Tibial nerve (tissue), 4 donors: ENCODE measurements around the gene KLHDC8B. TPM values are rescaled to one million over a fixed set of nuclear protein-coding genes. Genes with fewer than 3 reads are reported as not detected.

Experiments
- DNase-seq, 2 donors: peaks; one replicate each; pipeline ENCODE4 v3.0.0-alpha.2; 2019; ENCODE audit warnings: low spot score in 2 of 2
- H3K27ac ChIP-seq, 4 donors: fragments of 200-600 bp; sonication (generic) in 3 of 4; one replicate each; pipeline ENCODE4 v1.5.1; 2017 to 2019; ENCODE audit warnings: mild to moderate bottlenecking in 1 of 4
- H3K27me3 ChIP-seq, 2 donors: fragments of 200-600 bp; sonication (generic) in 1 of 2; one replicate each; pipeline versions ENCODE4 v1.5.1 to v1.6.0; 2017 to 2019
- H3K36me3 ChIP-seq, 3 donors: fragments of 200-600 bp; sonication (generic); one replicate each; pipeline ENCODE4 v1.5.1; 2018 to 2019
- H3K4me1 ChIP-seq, 4 donors: fragments of 200-600 bp; sonication (generic) in 3 of 4; one replicate each; pipeline ENCODE4 v1.5.1; 2017 to 2019
- H3K4me3 ChIP-seq, 4 donors: fragments of 200-600 bp; sonication (generic) in 3 of 4; one replicate each; pipeline ENCODE4 v1.5.1; 2017 to 2019; ENCODE audit warnings: mild to moderate bottlenecking in 1 of 4, moderate library complexity in 1 of 4
- H3K9me3 ChIP-seq, 4 donors: fragments of 200-600 bp; sonication (generic) in 3 of 4; one replicate each; pipeline ENCODE4 v1.5.1; 2017 to 2019
- EP300 ChIP-seq, 2 donors: sonication (generic); formaldehyde crosslinking; IDR thresholded peaks; one replicate each; pipeline ENCODE4 v1.6.1; 2017; ENCODE audit warnings: antibody characterized with exemption in 2 of 2, mild to moderate bottlenecking in 1 of 2
- POLR2A ChIP-seq, 2 donors: fragments of 450-650 bp; IDR thresholded peaks; one replicate each; pipeline ENCODE4 v1.6.1; 2017; ENCODE audit warnings: antibody characterized with exemption in 2 of 2, mild to moderate bottlenecking in 2 of 2, moderate library complexity in 2 of 2
- WGBS, 2 donors: methylation state at CpG; one replicate each; pipeline ENCODE4 v1.1.5; 2018; 5-methylcytosine and 5-hydroxymethylcytosine counted together
- total RNA-seq, 4 donors: library from RNA; depleted of rRNA; stranded (reverse); fragments of >200 nt; gene quantifications; one replicate each; pipeline ENCODE4 v1.1.0, GENCODE V29; 2016
- TF ChIP-seq, protein P1 (sequence below), 5 experiments: fragments of 200-600 bp in 3 of 5; fragments of 450-650 bp in 2 of 5; sonication (generic) in 3 of 5; IDR thresholded peaks; one replicate each; pipeline ENCODE4 v1.5.1; 2016 to 2019; ENCODE audit warnings: antibody characterized with exemption in 5 of 5, mild to moderate bottlenecking in 3 of 5, moderate library complexity in 2 of 5

The KLHDC8B gene
- total RNA-seq, 4 donors from 2014 or later = 20.8 to 33.1 (median 29.7) TPM

DNA sequence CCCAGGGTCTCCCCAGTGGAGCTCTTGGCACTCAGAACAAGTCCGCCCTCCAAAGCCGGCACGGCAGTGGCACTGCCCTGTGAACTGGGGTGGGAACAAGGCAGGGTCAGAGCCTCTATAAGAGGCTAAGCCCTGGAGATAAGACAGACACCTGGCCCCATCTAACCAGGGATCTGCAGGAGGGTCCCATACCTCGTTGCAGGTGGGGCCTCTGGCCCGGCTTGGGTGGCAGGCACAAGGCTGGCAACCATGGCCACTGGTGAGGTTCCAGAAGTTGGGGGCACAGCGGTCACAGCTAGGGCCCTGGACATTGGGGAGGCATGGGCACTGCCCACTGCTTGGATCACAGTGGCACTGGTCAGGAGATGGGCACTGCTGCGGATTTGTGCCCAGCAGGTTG lies 47.2 kb upstream of the KLHDC8B start:
- 84 to 86% methylated on average over 6 of the region's 7 CpGs for WGBS, 2 donors
- H3K27me3 ChIP-seq = no peaks in the 10 kb centered on the region
- H3K27ac ChIP-seq = no peak overlapping the region
- no peak for DNase-seq
- H3K9me3 ChIP-seq = no peaks in the 10 kb centered on the region
- H3K36me3 ChIP-seq = peaks cover 3 to 84% (median 8%) of the 10 kb centered on the region in 3 donors
- no peak overlapping the region for H3K4me3 ChIP-seq
- H3K4me1 ChIP-seq = peaks cover 2 to 13% (median 9%) of the 10 kb centered on the region in 4 donors
- TF ChIP-seq EP300 (IDR thresholded peaks at IDR 0.05) (no peak), POLR2A (IDR thresholded peaks at IDR 0.05) (no peak)
- TF ChIP-seq, protein P1, sequence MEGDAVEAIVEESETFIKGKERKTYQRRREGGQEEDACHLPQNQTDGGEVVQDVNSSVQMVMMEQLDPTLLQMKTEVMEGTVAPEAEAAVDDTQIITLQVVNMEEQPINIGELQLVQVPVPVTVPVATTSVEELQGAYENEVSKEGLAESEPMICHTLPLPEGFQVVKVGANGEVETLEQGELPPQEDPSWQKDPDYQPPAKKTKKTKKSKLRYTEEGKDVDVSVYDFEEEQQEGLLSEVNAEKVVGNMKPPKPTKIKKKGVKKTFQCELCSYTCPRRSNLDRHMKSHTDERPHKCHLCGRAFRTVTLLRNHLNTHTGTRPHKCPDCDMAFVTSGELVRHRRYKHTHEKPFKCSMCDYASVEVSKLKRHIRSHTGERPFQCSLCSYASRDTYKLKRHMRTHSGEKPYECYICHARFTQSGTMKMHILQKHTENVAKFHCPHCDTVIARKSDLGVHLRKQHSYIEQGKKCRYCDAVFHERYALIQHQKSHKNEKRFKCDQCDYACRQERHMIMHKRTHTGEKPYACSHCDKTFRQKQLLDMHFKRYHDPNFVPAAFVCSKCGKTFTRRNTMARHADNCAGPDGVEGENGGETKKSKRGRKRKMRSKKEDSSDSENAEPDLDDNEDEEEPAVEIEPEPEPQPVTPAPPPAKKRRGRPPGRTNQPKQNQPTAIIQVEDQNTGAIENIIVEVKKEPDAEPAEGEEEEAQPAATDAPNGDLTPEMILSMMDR (IDR thresholded peaks at IDR 0.05) = no peak

DNA sequence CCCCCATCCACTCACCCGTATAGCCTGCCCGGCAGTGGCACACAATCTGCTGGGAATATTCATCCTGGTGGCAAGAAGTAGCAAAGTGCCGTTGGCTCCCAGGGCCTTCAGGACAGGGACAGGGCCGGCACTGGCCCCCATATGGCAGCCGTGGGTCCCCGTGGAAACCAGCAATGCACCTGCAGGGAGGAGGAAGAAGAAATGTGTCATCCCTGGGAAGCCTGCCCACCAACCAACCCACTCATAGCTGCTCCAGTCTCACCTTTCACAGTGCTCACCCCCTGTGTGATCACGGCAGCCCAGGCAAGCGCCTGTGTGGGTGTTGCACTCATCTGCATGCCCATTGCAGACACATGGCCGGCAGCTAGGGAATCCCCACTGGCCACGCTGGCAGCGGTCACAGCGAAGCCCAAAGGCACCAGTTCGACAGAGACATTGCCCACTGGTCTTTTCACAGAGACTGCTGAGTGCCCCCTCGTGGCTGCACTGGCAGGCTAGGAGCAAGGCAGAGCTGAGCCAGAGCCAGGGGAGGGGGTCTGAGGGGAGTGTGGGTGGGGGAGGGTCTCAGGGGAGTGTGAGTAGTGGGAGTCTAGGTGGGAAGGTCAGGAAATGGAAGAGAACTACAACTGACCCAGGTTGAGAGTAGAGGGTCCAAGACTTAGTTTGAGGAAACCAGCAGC lies 46.3 kb upstream of the KLHDC8B start:
- H3K4me3 ChIP-seq = no peak overlapping the region
- no peak for DNase-seq
- TF ChIP-seq EP300 (IDR thresholded peaks at IDR 0.05) = no peak
- no peak for TF ChIP-seq POLR2A (IDR thresholded peaks at IDR 0.05)
- TF ChIP-seq, protein P1 (IDR thresholded peaks at IDR 0.05) = no peak
- 71 to 81% methylated on average over 13 to 14 of the region's 14 CpGs for WGBS, 2 donors
- peaks cover 3 to 92% (median 8%) of the 10 kb centered on the region in 3 donors for H3K36me3 ChIP-seq
- no peaks in the 10 kb centered on the region for H3K27me3 ChIP-seq
- peaks cover 0 to 14% (median under 1%) of the 10 kb centered on the region in 4 donors for H3K4me1 ChIP-seq
- H3K27ac ChIP-seq = no peak overlapping the region
- H3K9me3 ChIP-seq = no peaks in the 10 kb centered on the region

DNA sequence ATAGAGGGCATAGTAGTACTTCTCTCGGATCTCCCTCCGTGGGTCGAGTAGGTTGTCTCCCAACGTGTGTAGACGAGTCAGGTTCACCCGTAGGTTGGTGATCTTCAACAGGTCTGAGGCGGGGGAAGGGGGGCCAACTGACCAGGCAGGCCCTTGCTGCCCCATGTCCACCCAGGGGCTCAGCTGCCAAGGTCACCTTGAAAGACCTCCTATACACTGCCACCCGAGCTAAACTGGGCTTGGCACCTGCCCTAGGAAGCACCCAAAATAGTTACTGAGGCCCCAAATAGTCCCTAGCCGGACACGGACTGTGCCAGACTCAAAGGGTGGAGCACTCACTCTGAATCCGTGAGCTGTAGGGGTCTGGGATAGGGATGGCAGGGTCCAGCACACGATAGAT lies 40.4 kb upstream of the KLHDC8B start:
- Histone ChIP-seq H3K4me3 (peak overlapping the region in 1 of 4 donors; percentile 67), H3K27me3 (no peaks in the 10 kb centered on the region), H3K27ac (peak overlapping the region in 1 of 4 donors; percentile 91), H3K36me3 (peaks cover 0 to 52% (median 0%) of the 10 kb centered on the region in 3 donors), H3K9me3 (no peaks in the 10 kb centered on the region), H3K4me1 (peaks cover 0 to 45% (median 14%) of the 10 kb centered on the region in 4 donors)
- DNase-seq = no peak
- TF ChIP-seq POLR2A (IDR thresholded peaks at IDR 0.05) (no peak), EP300 (IDR thresholded peaks at IDR 0.05) (no peak)
- TF ChIP-seq, protein P1 (IDR thresholded peaks at IDR 0.05) = no peak
- WGBS, 2 donors = 53 to 72% methylated on average over 5 to 12 of the region's 12 CpGs

DNA sequence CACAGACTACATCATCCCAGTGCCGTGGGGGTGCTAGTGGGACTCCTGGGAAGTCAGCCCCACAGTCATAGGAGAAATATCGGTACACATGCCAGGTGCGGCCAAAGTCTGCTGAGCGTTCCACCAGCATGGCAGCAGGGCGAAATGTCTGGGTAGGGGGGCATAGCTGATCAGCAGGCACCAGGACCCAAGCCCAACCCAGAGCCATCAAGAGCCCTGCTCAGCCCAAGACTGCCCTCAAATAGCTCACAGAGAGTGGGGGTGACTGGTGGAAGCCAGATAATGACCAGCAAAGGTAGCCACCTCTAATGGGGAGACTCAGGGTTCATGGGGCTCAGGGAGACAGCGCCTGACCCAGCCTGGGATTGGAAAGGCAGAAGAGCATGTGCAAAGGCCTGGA lies 39.8 kb upstream of the KLHDC8B start:
- WGBS, 2 donors = 76 to 88% methylated on average over 5 to 6 of the region's 6 CpGs
- DNase-seq = no peak
- Histone ChIP-seq H3K27ac (peak overlapping the region in 3 of 4 donors; percentile 84 to 95 (median 91)), H3K4me1 (peaks cover 0 to 45% (median 14%) of the 10 kb centered on the region in 4 donors), H3K27me3 (no peaks in the 10 kb centered on the region), H3K4me3 (peak overlapping the region; percentile 52 to 89 (median 65)), H3K36me3 (peaks cover 0 to 47% (median 0%) of the 10 kb centered on the region in 3 donors), H3K9me3 (no peaks in the 10 kb centered on the region)
- TF ChIP-seq, protein P1 (IDR thresholded peaks at IDR 0.05) = no peak
- TF ChIP-seq EP300 (IDR thresholded peaks at IDR 0.05) = no peak
- TF ChIP-seq POLR2A (IDR thresholded peaks at IDR 0.05) = no peak

DNA sequence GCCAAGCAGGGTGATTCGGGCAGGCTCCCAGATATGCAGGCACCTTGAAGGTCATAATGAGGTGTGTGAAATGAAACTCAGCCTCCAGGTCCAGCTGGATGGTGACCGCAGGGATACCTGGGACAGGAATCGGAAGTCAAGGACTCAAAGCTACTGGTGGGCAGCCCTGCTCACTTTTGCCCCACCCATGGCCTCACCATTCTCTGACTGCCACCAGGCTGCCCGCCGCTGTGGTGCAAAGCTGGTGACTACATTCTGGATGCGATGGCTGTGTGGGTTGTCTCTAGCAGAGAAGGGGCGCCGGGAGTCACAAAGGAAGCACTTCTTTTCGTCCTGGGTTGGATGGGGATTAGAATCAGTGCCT lies 39.3 kb upstream of the KLHDC8B start:
- Histone ChIP-seq H3K4me3 (peak overlapping the region; percentile 52 to 89 (median 65)), H3K27me3 (no peaks in the 10 kb centered on the region), H3K9me3 (no peaks in the 10 kb centered on the region), H3K4me1 (peaks cover 0 to 45% (median 14%) of the 10 kb centered on the region in 4 donors), H3K36me3 (peaks cover 0 to 42% (median 0%) of the 10 kb centered on the region in 3 donors), H3K27ac (peak overlapping the region; percentile 64 to 95 (median 88))
- TF ChIP-seq, protein P1 (IDR thresholded peaks at IDR 0.05) = no peak
- no peak for TF ChIP-seq EP300 (IDR thresholded peaks at IDR 0.05)
- TF ChIP-seq POLR2A (IDR thresholded peaks at IDR 0.05) = no peak
- 27 to 33% methylated on average over 8 to 9 of the region's 9 CpGs for WGBS, 2 donors
- no peak for DNase-seq
